Right hindlimb (tissue), 1 donor: Measurements from ENCODE around the gene TMEM63A.
"Not testable (repeated sequence)": the region's sequence is repeated elsewhere in the genome, so short reads cannot be mapped to it uniquely, and the experiment has no call there.

ENCODE experiments used
- DNase-seq: peaks from one replicate; pipeline ENCODE4 v3.0.0-alpha.2; 2018

Gene TMEM63A

GRCh38 chr1:225908013-225908640 is 25.9 kb upstream of the TMEM63A start:
- DNase-seq = no peak

- DNase-seq = no peak
Measured at GRCh38 chr1:225907341-225907740, 25.2 kb upstream of the TMEM63A start.

- DNase-seq = no peak
Measured at GRCh38 chr1:225906467-225906866, 24.3 kb upstream of the TMEM63A start.

- DNase-seq = no peak
Measured at GRCh38 chr1:225903623-225904022, 21.4 kb upstream of the TMEM63A start.

- DNase-seq = no peak
Measured at GRCh38 chr1:225899044-225899925, 17.1 kb upstream of the TMEM63A start.

GRCh38 chr1:225897595-225898514 is 15.7 kb upstream of the TMEM63A start:
- DNase-seq = no peak

- DNase-seq = no peak
Measured at GRCh38 chr1:225896937-225897549, 14.9 kb upstream of the TMEM63A start.

- DNase-seq = no peak
Measured at GRCh38 chr1:225896494-225896893, 14.3 kb upstream of the TMEM63A start.

GRCh38 chr1:225892307-225892706 is 10.1 kb upstream of the TMEM63A start:
- no peak for DNase-seq

GRCh38 chr1:225891229-225891972 is 9.2 kb upstream of the TMEM63A start:
- DNase-seq = no peak

GRCh38 chr1:225890346-225891228 is 8.4 kb upstream of the TMEM63A start:
- no peak for DNase-seq

GRCh38 chr1:225889743-225890142 is 7.6 kb upstream of the TMEM63A start:
- no peak for DNase-seq

GRCh38 chr1:225888898-225889601 is 6.9 kb upstream of the TMEM63A start, which contains the start of gene LEFTY1:
Gene LEFTY1, minus strand, starts transcription at chr1:225889146. Its CDS starts 80 bp downstream, at chr1:225889066.
- peak; percentile 66 for DNase-seq

- DNase-seq = no peak
Measured at GRCh38 chr1:225888289-225888897, 6.2 kb upstream of the TMEM63A start.

GRCh38 chr1:225887554-225888288 is 5.5 kb upstream of the TMEM63A start:
- DNase-seq = not testable (repeated sequence)

- DNase-seq = no peak
Measured at GRCh38 chr1:225887030-225887314, 4.8 kb upstream of the TMEM63A start.

GRCh38 chr1:225886159-225887029 is 4.2 kb upstream of the TMEM63A start:
- DNase-seq = no peak

GRCh38 chr1:225885336-225885735 is 3.2 kb upstream of the TMEM63A start:
- no peak for DNase-seq
